ENCODE measurements around the gene UNK.
"Not testable (repeated sequence)": the region's sequence is repeated elsewhere in the genome, so short reads cannot be mapped to it uniquely, and the experiment has no call there.

DNA sequence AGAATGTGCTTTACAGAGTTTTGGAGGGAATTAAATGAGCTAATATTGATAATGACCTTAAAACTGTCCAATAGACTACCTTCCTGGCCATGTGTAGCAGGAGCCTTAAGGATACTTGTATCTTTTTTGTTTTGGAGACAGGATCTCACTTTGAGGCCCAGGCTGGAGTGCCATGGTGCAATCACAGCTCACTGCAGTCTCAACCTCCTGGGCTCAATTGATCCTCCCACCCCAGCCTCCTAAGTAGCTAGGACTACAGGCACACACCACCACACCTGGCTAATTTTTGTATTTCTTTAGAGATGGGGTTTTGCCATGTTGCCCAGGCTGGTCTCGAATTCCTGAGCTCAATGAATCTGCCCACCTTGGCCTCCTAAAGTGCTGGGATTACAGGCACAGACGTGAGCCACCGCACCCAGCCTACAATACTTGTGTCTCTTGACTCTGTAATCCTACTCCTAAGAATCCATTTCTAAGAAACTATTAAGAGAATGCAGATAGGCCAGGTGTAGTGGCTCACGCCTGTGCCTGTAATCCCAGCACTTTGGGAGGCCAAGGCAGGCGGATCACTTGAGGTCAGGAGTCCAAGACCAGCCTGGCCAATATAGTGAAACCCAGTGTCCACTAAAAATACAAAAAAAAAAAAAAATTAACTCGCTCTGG lies 24.5 kb upstream of the UNK start:
- TF ChIP-seq, protein P1, sequence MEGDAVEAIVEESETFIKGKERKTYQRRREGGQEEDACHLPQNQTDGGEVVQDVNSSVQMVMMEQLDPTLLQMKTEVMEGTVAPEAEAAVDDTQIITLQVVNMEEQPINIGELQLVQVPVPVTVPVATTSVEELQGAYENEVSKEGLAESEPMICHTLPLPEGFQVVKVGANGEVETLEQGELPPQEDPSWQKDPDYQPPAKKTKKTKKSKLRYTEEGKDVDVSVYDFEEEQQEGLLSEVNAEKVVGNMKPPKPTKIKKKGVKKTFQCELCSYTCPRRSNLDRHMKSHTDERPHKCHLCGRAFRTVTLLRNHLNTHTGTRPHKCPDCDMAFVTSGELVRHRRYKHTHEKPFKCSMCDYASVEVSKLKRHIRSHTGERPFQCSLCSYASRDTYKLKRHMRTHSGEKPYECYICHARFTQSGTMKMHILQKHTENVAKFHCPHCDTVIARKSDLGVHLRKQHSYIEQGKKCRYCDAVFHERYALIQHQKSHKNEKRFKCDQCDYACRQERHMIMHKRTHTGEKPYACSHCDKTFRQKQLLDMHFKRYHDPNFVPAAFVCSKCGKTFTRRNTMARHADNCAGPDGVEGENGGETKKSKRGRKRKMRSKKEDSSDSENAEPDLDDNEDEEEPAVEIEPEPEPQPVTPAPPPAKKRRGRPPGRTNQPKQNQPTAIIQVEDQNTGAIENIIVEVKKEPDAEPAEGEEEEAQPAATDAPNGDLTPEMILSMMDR (IDR thresholded peaks at IDR 0.05) = not testable (repeated sequence)
- TF ChIP-seq POLR2A (IDR thresholded peaks at IDR 0.05) = not testable (repeated sequence)
